A549 (cell line): ENCODE results near the gene FAM217B.

ENCODE experiments used
- BHLHE40 ChIP-seq: IDR thresholded peaks from 2 replicates; pipeline ENCODE4 v1.6.1; 2012; ENCODE audit warnings: low read depth, low read length, inconsistent platforms
- EP300 ChIP-seq, 2 experiments: fragments of >200 bp; sonication (Bioruptor Twin); formaldehyde crosslinking; IDR thresholded peaks; 2 replicates in 1 of 2; 3 replicates in 1 of 2; pipeline ENCODE4 v1.6.1; 2016 to 2017
- MYC ChIP-seq: IDR thresholded peaks from 2 replicates; pipeline ENCODE4 v1.6.1; 2012; ENCODE audit warnings: mild to moderate bottlenecking, inconsistent platforms, low read length, improper control_type of control experiment, borderline replicate concordance
- POLR2A ChIP-seq: IDR thresholded peaks from 2 replicates; pipeline ENCODE4 v1.6.1; 2012; ENCODE audit warnings: mild to moderate bottlenecking, low read length
- POLR2AphosphoS2 ChIP-seq: conservative IDR thresholded peaks from 2 replicates; pipeline ENCODE4 v1.6.1; 2012; ENCODE audit warnings: low read length, improper control_type of control experiment, inconsistent platforms
- RAD21 ChIP-seq, 2 experiments: fragments of >200 bp in 1 of 2; sonication (Bioruptor Twin) in 1 of 2; formaldehyde crosslinking in 1 of 2; IDR thresholded peaks in 1 of 2; conservative IDR thresholded peaks in 1 of 2; 2 replicates in 1 of 2; 3 replicates in 1 of 2; pipeline ENCODE4 v1.6.1; 2012 to 2018; ENCODE audit warnings: inconsistent platforms in 1 of 2
- RFX5 ChIP-seq: fragments of 450-650 bp; IDR thresholded peaks from 2 replicates; pipeline ENCODE4 v1.7.1; 2014; ENCODE audit warnings: antibody characterized with exemption, mild to moderate bottlenecking, moderate library complexity
- ZSCAN20 ChIP-seq: fragments of 250-450 bp; sonication (Bioruptor Pico); IDR thresholded peaks from 2 replicates; pipeline ENCODE4 v1.8.0; 2022; ENCODE audit warnings: mild to moderate bottlenecking, moderate library complexity
- TF ChIP-seq, protein P1 (sequence below): fragments of >200 bp; sonication (Bioruptor Twin); formaldehyde crosslinking; IDR thresholded peaks from 3 replicates; pipeline ENCODE4 v1.5.1; 2016
- TF ChIP-seq, protein P2 (sequence below): IDR thresholded peaks from 2 replicates; pipeline ENCODE4 v1.6.1; 2012
- TF ChIP-seq, protein P3 (sequence below): fragments of >200 bp; sonication (Bioruptor Twin); formaldehyde crosslinking; IDR thresholded peaks from 3 replicates; pipeline ENCODE4 v1.6.1; 2016
- TF ChIP-seq, protein P4 (sequence below): IDR thresholded peaks from 2 replicates; pipeline ENCODE4 v1.6.1; 2012

DNA sequence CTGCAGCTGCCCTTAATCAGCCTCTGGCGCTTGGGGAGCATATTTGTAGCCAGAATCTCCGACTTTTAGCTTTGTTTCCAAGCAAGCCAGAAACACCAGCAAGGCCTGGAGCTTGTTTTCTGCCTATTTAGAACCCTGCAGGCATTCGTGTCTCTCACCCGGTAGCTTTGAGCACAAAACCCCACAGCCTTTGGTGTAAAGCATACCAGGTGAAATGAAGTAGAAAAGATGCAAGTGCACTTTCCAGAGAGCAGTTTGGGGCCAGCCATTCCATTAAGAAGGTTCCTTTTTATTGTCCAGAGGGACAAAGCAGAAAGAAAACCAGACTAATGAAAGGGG lies 736 bp downstream of the FAM217B start:
- TF ChIP-seq, protein P1, sequence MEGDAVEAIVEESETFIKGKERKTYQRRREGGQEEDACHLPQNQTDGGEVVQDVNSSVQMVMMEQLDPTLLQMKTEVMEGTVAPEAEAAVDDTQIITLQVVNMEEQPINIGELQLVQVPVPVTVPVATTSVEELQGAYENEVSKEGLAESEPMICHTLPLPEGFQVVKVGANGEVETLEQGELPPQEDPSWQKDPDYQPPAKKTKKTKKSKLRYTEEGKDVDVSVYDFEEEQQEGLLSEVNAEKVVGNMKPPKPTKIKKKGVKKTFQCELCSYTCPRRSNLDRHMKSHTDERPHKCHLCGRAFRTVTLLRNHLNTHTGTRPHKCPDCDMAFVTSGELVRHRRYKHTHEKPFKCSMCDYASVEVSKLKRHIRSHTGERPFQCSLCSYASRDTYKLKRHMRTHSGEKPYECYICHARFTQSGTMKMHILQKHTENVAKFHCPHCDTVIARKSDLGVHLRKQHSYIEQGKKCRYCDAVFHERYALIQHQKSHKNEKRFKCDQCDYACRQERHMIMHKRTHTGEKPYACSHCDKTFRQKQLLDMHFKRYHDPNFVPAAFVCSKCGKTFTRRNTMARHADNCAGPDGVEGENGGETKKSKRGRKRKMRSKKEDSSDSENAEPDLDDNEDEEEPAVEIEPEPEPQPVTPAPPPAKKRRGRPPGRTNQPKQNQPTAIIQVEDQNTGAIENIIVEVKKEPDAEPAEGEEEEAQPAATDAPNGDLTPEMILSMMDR, result no peak
- TF ChIP-seq, protein P2, sequence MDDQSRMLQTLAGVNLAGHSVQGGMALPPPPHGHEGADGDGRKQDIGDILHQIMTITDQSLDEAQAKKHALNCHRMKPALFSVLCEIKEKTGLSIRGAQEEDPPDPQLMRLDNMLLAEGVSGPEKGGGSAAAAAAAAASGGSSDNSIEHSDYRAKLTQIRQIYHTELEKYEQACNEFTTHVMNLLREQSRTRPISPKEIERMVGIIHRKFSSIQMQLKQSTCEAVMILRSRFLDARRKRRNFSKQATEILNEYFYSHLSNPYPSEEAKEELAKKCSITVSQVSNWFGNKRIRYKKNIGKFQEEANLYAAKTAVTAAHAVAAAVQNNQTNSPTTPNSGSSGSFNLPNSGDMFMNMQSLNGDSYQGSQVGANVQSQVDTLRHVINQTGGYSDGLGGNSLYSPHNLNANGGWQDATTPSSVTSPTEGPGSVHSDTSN, result no peak
- TF ChIP-seq EP300 (IDR thresholded peaks at IDR 0.05), result no peak
- TF ChIP-seq, protein P3, sequence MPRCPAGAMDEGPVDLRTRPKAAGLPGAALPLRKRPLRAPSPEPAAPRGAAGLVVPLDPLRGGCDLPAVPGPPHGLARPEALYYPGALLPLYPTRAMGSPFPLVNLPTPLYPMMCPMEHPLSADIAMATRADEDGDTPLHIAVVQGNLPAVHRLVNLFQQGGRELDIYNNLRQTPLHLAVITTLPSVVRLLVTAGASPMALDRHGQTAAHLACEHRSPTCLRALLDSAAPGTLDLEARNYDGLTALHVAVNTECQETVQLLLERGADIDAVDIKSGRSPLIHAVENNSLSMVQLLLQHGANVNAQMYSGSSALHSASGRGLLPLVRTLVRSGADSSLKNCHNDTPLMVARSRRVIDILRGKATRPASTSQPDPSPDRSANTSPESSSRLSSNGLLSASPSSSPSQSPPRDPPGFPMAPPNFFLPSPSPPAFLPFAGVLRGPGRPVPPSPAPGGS, result no peak
- TF ChIP-seq ZSCAN20 (CRISPR knock-in tag), result no peak
- TF ChIP-seq BHLHE40, result no peak
- TF ChIP-seq RAD21 (conservative IDR thresholded peaks at IDR 0.05 in 1 of 2, IDR thresholded peaks at IDR 0.05 in 1 of 2), result no peak
- TF ChIP-seq POLR2AphosphoS2, result no peak
- TF ChIP-seq MYC, result no peak
- TF ChIP-seq RFX5, result no peak
- TF ChIP-seq POLR2A, result no peak
- TF ChIP-seq, protein P4, sequence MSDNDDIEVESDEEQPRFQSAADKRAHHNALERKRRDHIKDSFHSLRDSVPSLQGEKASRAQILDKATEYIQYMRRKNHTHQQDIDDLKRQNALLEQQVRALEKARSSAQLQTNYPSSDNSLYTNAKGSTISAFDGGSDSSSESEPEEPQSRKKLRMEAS, result no peak
